GM12891 (cell line): ENCODE data around the gene ZFAND3.

Source experiments
- POLR2A ChIP-seq: IDR thresholded peaks from 2 replicates; pipeline ENCODE4 v1.6.1; 2011; ENCODE audit warnings: low read depth, low read length, control low read depth
- TAF1 ChIP-seq: IDR thresholded peaks from 2 replicates; pipeline ENCODE4 v1.6.1; 2011; ENCODE audit warnings: low read depth, low read length, control low read depth

GRCh38 chr6:37916149-37916548 is 96.6 kb downstream of the ZFAND3 start:
- TF ChIP-seq POLR2A (no peak), TAF1 (no peak)
